Peyer's patch (tissue), 4 donors: ENCODE results near the gene SLC38A11. TPM values are rescaled to one million over a fixed set of nuclear protein-coding genes. Genes with fewer than 3 reads are reported as not detected.

Source experiments
- DNase-seq, 3 donors: peaks; one replicate each; pipeline ENCODE4 v3.0.0-alpha.2; 2017 to 2019
- H3K27ac ChIP-seq, 4 donors: fragments of 200-600 bp; sonication (generic); one replicate each; pipeline ENCODE4 v1.5.1; 2016 to 2019
- H3K27me3 ChIP-seq, 2 donors: fragments of 200-600 bp; sonication (generic); one replicate each; pipeline ENCODE4 v1.5.1; 2019
- H3K36me3 ChIP-seq, 3 donors: fragments of 200-600 bp; sonication (generic); one replicate each; pipeline ENCODE4 v1.5.1; 2016 to 2019
- H3K4me1 ChIP-seq, 4 donors: fragments of 200-600 bp; sonication (generic); one replicate each; pipeline ENCODE4 v1.5.1; 2016 to 2019
- H3K4me3 ChIP-seq, 4 donors: fragments of 200-600 bp; sonication (generic); 1 replicate in 3 of 4; 2 replicates in 1 of 4; pipeline ENCODE4 v1.5.1; 2016 to 2019; ENCODE audit warnings: mild to moderate bottlenecking in 1 of 4
- H3K9me3 ChIP-seq, 4 donors: fragments of 200-600 bp; sonication (generic); one replicate each; pipeline ENCODE4 v1.5.1; 2016 to 2019; ENCODE audit warnings: mild to moderate bottlenecking in 1 of 4
- POLR2A ChIP-seq, 2 donors: fragments of 450-650 bp; IDR thresholded peaks; one replicate each; pipeline ENCODE4 v1.5.1; 2017; ENCODE audit warnings: antibody characterized with exemption in 2 of 2, mild to moderate bottlenecking in 2 of 2, moderate library complexity in 2 of 2
- small RNA-seq, 2 donors: library from RNA; depleted of rRNA; stranded (forward); fragments of <200 nt; gene quantifications; one replicate each; pipeline ENCODE3, GENCODE V24; 2016
- total RNA-seq, 4 donors: library from RNA; depleted of rRNA; stranded (reverse); fragments of >200 nt; gene quantifications; one replicate each; pipeline ENCODE4 v1.1.0, GENCODE V29; 2016
- TF ChIP-seq, protein P1 (sequence below), 6 experiments: fragments of 450-650 bp in 4 of 6; fragments of 200-600 bp in 2 of 6; sonication (generic) in 1 of 6; IDR thresholded peaks; one replicate each; pipeline ENCODE4 v1.5.1; 2017 to 2019; ENCODE audit warnings: antibody characterized with exemption in 6 of 6, mild to moderate bottlenecking in 3 of 6, moderate library complexity in 1 of 6

SLC38A11 gene
- total RNA-seq, 4 donors from 2014 or later, result 3.2 to 13.1 (median 7.0) TPM; not detected in 1

- peaks cover 0 to 13% (median 0%) of the 10 kb centered on the region in 4 donors for H3K4me1 ChIP-seq
These were observed 109.0 kb downstream of the SLC38A11 start for GRCh38 chr2:164846276-164846675.

More at GRCh38 chr2:164846276-164846675, 109.0 kb downstream of the SLC38A11 start:
- H3K4me3 ChIP-seq, result no peak overlapping the region
- no peak overlapping the region for H3K27ac ChIP-seq
- no peaks in the 10 kb centered on the region for H3K36me3 ChIP-seq
- no peak for DNase-seq
- peaks cover 0 to 1% (median 0%) of the 10 kb centered on the region in 4 donors for H3K9me3 ChIP-seq
- H3K27me3 ChIP-seq, result no peaks in the 10 kb centered on the region
- no peak for TF ChIP-seq POLR2A (IDR thresholded peaks at IDR 0.05)
- TF ChIP-seq, protein P1, sequence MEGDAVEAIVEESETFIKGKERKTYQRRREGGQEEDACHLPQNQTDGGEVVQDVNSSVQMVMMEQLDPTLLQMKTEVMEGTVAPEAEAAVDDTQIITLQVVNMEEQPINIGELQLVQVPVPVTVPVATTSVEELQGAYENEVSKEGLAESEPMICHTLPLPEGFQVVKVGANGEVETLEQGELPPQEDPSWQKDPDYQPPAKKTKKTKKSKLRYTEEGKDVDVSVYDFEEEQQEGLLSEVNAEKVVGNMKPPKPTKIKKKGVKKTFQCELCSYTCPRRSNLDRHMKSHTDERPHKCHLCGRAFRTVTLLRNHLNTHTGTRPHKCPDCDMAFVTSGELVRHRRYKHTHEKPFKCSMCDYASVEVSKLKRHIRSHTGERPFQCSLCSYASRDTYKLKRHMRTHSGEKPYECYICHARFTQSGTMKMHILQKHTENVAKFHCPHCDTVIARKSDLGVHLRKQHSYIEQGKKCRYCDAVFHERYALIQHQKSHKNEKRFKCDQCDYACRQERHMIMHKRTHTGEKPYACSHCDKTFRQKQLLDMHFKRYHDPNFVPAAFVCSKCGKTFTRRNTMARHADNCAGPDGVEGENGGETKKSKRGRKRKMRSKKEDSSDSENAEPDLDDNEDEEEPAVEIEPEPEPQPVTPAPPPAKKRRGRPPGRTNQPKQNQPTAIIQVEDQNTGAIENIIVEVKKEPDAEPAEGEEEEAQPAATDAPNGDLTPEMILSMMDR (IDR thresholded peaks at IDR 0.05), result no peak

Small RNA genes within 50 kb of the gene (small RNA-seq; reads per million reads assigned to genes)
- gene RNA5SP110 (0 reads per million in 2 donors), gene RNA5SP111 (0.06 reads per million in 2 donors)

Other genes starting within 250 kb of the SLC38A11 start
- gene COBLL1, start 113.7 kb downstream of the SLC38A11 start, total RNA-seq, result 10 to 100 TPM; 42.2 to 59.4 (median 45.2) TPM
- 10 to 100 TPM in 1 of 4 donors, 1 to 10 TPM in 2, under 1 TPM in 1; 0.95 to 12.4 (median 1.2) TPM for gene SCN3A, start 248.5 kb upstream of the SLC38A11 start, total RNA-seq